ENCODE measurements around the gene MRPL4. TPM values are rescaled to one million over a fixed set of nuclear protein-coding genes. Genes with fewer than 3 reads are reported as not detected.

MRPL4 gene
- total RNA-seq, 4 donors from 2014 or later: 39.9 to 78.0 (median 61.7) TPM

DNA sequence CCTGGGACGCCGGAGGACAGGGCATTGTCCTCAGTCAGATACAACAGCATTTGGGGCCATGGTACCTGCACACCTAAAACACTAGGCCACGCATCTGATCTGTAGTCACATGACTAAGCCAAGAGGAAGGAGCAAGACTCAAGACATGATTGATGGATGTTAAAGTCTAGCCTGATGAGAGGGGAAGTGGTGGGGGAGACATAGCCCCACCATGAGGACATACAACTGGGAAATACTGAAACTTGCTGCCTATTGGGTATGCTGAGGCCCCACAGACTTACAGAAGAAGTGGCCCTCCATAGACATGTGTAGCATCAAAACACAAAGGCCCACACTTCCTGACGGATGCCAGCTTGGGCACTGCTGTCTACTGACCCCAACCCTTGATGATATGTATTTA lies 33.4 kb downstream of the MRPL4 start:
- H3K4me3 ChIP-seq: no peak overlapping the region
- peaks cover 39 to 49% (median 44%) of the 10 kb centered on the region in 4 donors for H3K4me1 ChIP-seq
- intact Hi-C loops (cut with DNase I): no loop called here
- TF ChIP-seq POLR2AphosphoS5 (IDR thresholded peaks at IDR 0.05): no peak
- DNase-seq (ENCODE audit: extremely low spot score): no peak
- H3K36me3 ChIP-seq: peaks cover 7 to 38% (median 26%) of the 10 kb centered on the region in 4 donors
- 94% methylated on average over 2 of the region's 4 CpGs for WGBS
- no peaks in the 10 kb centered on the region for H3K9me3 ChIP-seq
- no peak overlapping the region for H3K27ac ChIP-seq (replicated peaks in 1 of 4)
- H3K27me3 ChIP-seq: peaks cover 0 to 71% (median 35%) of the 10 kb centered on the region in 4 donors

DNA sequence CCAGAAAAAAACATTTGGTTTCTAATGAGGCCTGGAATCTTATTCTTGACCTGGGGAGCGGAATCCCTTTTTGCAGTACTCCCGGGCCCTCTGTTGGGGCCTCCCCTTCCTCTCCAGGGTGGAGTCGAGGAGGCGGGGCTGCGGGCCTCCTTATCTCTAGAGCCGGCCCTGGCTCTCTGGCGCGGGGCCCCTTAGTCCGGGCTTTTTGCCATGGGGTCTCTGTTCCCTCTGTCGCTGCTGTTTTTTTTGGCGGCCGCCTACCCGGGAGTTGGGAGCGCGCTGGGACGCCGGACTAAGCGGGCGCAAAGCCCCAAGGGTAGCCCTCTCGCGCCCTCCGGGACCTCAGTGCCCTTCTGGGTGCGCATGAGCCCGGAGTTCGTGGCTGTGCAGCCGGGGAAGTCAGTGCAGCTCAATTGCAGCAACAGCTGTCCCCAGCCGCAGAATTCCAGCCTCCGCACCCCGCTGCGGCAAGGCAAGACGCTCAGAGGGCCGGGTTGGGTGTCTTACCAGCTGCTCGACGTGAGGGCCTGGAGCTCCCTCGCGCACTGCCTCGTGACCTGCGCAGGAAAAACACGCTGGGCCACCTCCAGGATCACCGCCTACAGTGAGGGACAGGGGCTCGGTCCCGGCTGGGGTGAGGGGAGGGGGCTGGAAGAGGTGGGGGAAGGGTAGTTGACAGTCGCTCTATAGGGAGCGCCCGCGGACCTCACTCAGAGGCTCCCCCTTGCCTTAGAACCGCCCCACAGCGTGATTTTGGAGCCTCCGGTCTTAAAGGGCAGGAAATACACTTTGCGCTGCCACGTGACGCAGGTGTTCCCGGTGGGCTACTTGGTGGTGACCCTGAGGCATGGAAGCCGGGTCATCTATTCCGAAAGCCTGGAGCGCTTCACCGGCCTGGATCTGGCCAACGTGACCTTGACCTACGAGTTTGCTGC lies 35.1 kb downstream of the MRPL4 start, which contains the start of gene ICAM4:
Gene ICAM4, plus strand, starts transcription at position 153 of the 935 bp plus-strand sequence. Its CDS starts 58 bp downstream, at position 211.
- 1% methylated on average over 16 of the region's 59 CpGs for WGBS
- Histone ChIP-seq H3K27me3 (peaks cover 8 to 87% (median 51%) of the 10 kb centered on the region in 4 donors), H3K27ac (replicated peaks in 1 of 4) (peak within 1 kb of the TSS in 2 of 4 donors; percentile 2 to 35), H3K4me3 (peak within 1 kb of the TSS; percentile 8 to 27 (median 16)), H3K36me3 (peaks cover 7 to 36% (median 26%) of the 10 kb centered on the region in 4 donors), H3K4me1 (peaks cover 56 to 66% (median 61%) of the 10 kb centered on the region in 4 donors), H3K9me3 (no peaks in the 10 kb centered on the region)
- TF ChIP-seq POLR2A (IDR thresholded peaks at IDR 0.05; ENCODE audit: low read depth): no peak
- no peak for TF ChIP-seq CTCF (IDR thresholded peaks at IDR 0.05)
- no peak for TF ChIP-seq POLR2AphosphoS5 (IDR thresholded peaks at IDR 0.05)
- TF ChIP-seq EP300 (IDR thresholded peaks at IDR 0.05): no peak
- intact Hi-C loops (cut with DNase I): no loop called here
- no peak for DNase-seq (ENCODE audit: extremely low spot score)

DNA sequence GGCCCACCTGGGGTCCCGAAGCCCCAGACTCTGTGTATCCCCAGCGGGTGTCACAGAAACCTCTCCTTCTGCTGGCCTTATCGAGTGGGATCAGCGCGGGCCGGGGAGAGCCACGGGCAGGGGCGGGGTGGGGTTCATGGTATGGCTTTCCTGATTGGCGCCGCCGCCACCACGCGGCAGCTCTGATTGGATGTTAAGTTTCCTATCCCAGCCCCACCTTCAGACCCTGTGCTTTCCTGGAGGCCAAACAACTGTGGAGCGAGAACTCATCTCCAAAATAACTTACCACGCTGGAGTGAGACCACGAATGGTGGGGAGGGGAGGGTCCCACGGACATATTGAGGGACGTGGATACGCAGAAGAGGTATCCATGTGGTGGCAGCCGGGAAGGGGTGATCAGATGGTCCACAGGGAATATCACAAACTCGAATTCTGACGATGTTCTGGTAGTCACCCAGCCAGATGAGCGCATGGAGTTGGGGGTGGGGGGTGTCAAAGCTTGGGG lies 36.7 kb downstream of the MRPL4 start:
- no peak for TF ChIP-seq CTCF (IDR thresholded peaks at IDR 0.05)
- TF ChIP-seq POLR2AphosphoS5 (IDR thresholded peaks at IDR 0.05): no peak
- no peak for TF ChIP-seq POLR2A (IDR thresholded peaks at IDR 0.05; ENCODE audit: low read depth)
- TF ChIP-seq EP300 (IDR thresholded peaks at IDR 0.05): no peak
- Histone ChIP-seq H3K27me3 (peaks cover 16 to 98% (median 68%) of the 10 kb centered on the region in 4 donors), H3K27ac (replicated peaks in 1 of 4) (no peak overlapping the region), H3K9me3 (no peaks in the 10 kb centered on the region), H3K4me1 (peaks cover 66 to 82% (median 76%) of the 10 kb centered on the region in 4 donors), H3K36me3 (peaks cover 7 to 24% (median 17%) of the 10 kb centered on the region in 4 donors), H3K4me3 (peak overlapping the region; percentile 34 to 60 (median 47))
- 4% methylated on average over 4 of the region's 23 CpGs for WGBS
- intact Hi-C loops (cut with DNase I): no loop called here
- no peak for DNase-seq (ENCODE audit: extremely low spot score)

- no peaks in the 10 kb centered on the region for H3K9me3 ChIP-seq
- no peak for DNase-seq (ENCODE audit: extremely low spot score)
- H3K4me1 ChIP-seq: peaks cover 66 to 88% (median 80%) of the 10 kb centered on the region in 4 donors
- WGBS: 2% methylated on average over 40 of the region's 50 CpGs
- peaks cover 16 to 98% (median 74%) of the 10 kb centered on the region in 4 donors for H3K27me3 ChIP-seq
- no peak for TF ChIP-seq EP300 (IDR thresholded peaks at IDR 0.05)
- TF ChIP-seq POLR2AphosphoS5 (IDR thresholded peaks at IDR 0.05): no peak
- no peak for TF ChIP-seq POLR2A (IDR thresholded peaks at IDR 0.05; ENCODE audit: low read depth)
- TF ChIP-seq CTCF (IDR thresholded peaks at IDR 0.05): no peak
- H3K36me3 ChIP-seq: peaks cover 6 to 18% (median 11%) of the 10 kb centered on the region in 4 donors
- no peak overlapping the region for H3K27ac ChIP-seq (replicated peaks in 1 of 4)
- intact Hi-C loops (cut with DNase I): no loop called here
- H3K4me3 ChIP-seq: peak overlapping the region; percentile 34 to 60 (median 47)
These were observed 37.3 kb downstream of the MRPL4 start for GRCh38 chr19:10289167-10289835.
